K562 (cell line): ENCODE data around the gene AGRN. TPM values are rescaled to one million over a fixed set of nuclear protein-coding genes. Genes with fewer than 3 reads are reported as not detected.

Experiments
- CBX3 ChIP-seq, 2 experiments: IDR thresholded peaks; 1 replicate in 1 of 2; 2 replicates in 1 of 2; pipeline ENCODE4 v1.6.1; 2012; ENCODE audit warnings: inconsistent platforms in 2 of 2, low read length in 2 of 2, borderline replicate concordance in 1 of 2, control low read depth in 1 of 2
- CTCF ChIP-seq, 3 experiments: IDR thresholded peaks in 2 of 3; conservative IDR thresholded peaks in 1 of 3; 2 replicates each; pipeline ENCODE4 v1.5.1; 2011 to 2012; ENCODE audit warnings: low read length in 3 of 3, mild to moderate bottlenecking in 3 of 3, control low read depth in 2 of 3, improper control_type of control experiment in 1 of 3, inconsistent platforms in 1 of 3, low read depth in 1 of 3, mixed read lengths in 1 of 3, moderate library complexity in 1 of 3; ENCODE audit not compliant: insufficient read depth in 2 of 3
- ESRRA ChIP-seq: fragments of 450-650 bp; IDR thresholded peaks from 2 replicates; pipeline ENCODE4 v1.6.1; 2014; ENCODE audit warnings: low read depth, mild to moderate bottlenecking, moderate library complexity, borderline replicate concordance
- ETV1 ChIP-seq: fragments of 450-650 bp; conservative IDR thresholded peaks from 2 replicates; pipeline ENCODE4 v1.6.1; 2016; ENCODE audit warnings: missing genetic modification characterization, control low read depth, low read depth, missing compliant biosample characterization
- GMEB1 ChIP-seq: fragments of 250-450 bp; sonication (Bioruptor Pico); IDR thresholded peaks from 2 replicates; pipeline ENCODE4 v1.4.0; 2020; ENCODE audit warnings: mild to moderate bottlenecking
- HDAC3 ChIP-seq: fragments of 450-650 bp; IDR thresholded peaks from 2 replicates; pipeline ENCODE4 v1.6.1; 2018; ENCODE audit warnings: borderline replicate concordance, mild to moderate bottlenecking, moderate library complexity; ENCODE audit not compliant: partially characterized antibody
- SMARCC2 ChIP-seq: fragments of 450-650 bp; IDR thresholded peaks from 2 replicates; pipeline ENCODE4 v1.6.1; 2017; ENCODE audit warnings: antibody characterized with exemption, moderate library complexity, mild to moderate bottlenecking, low read depth
- ZBTB17 ChIP-seq: fragments of 450-650 bp; formaldehyde crosslinking; IDR thresholded peaks from 2 replicates; pipeline ENCODE4 v1.4.0; 2020; ENCODE audit warnings: mild to moderate bottlenecking
- ZNF764 ChIP-seq: fragments of 250-450 bp; sonication (Bioruptor Pico); IDR thresholded peaks from 2 replicates; pipeline ENCODE4 v1.4.0; 2020; ENCODE audit warnings: low read depth, mild to moderate bottlenecking, moderate library complexity
- polyA plus RNA-seq, 8 experiments: library from polyadenylated mRNA; depleted of rRNA in 4 of 8; stranded (reverse) in 5 of 8; unstranded in 3 of 8; fragments of >200 nt; fragmentation: Nextera tagmentation in 2 of 8; fragmentation: Illumina TruSeq in 1 of 8; extraction: Ambion mirVana in 2 of 8; extraction: Trizol in 1 of 8; gene quantifications; 2 replicates each; pipeline versions ENCODE4 v1.2.1 to v1.2.3, GENCODE V29; 2011 to 2014; ENCODE audit warnings: inconsistent platforms in 1 of 8, missing spikeins in 1 of 8
- total RNA-seq, 7 experiments: library from RNA; depleted of rRNA in 6 of 7; stranded (reverse); fragments of >200 nt in 6 of 7; fragmentation: Illumina TruSeq in 2 of 7; extraction: Trizol in 2 of 7; gene quantifications; 2 replicates each; pipeline versions ENCODE4 v1.2.1 to v1.2.3, GENCODE V29; 2011 to 2021; ENCODE audit warnings: low replicate concordance in 1 of 7
- TF ChIP-seq, protein P1 (sequence below), 2 experiments: fragments of 450-650 bp in 1 of 2; sonication (generic) in 1 of 2; formaldehyde crosslinking in 1 of 2; IDR thresholded peaks; 2 replicates each; pipeline versions ENCODE4 v1.7.1 to v1.9.0; 2016 to 2022; ENCODE audit warnings: inconsistent platforms in 1 of 2, mild to moderate bottlenecking in 1 of 2, missing genetic modification reagents in 1 of 2

Gene AGRN
- total and polyA plus RNA-seq, 9 of the 15 experiments (the other 6 are each of a cell fraction or from before 2014, with no cell fraction given) = 0.04 to 111 (median 18.1) TPM

GRCh38 chr1:1013105-1013921 lies 6.6 kb upstream of the AGRN start, which contains the start of gene ISG15 (continued):
- TF ChIP-seq GMEB1 (CRISPR knock-in tag) (peak; percentile 21; the same call in 1 of the 2 replicates), CBX3 (IDR thresholded peaks at IDR 0.05; ENCODE audit: borderline replicate concordance in 1 of 2, low read length in 2 of 2) (peak in 1 of 2 experiments; percentile 59; a peak in 1 of 3 replicates), CTCF (IDR thresholded peaks at IDR 0.05 in 2 of 3, conservative IDR thresholded peaks at IDR 0.05 in 1 of 3; ENCODE audit: insufficient read depth in 2 of 3, low read depth in 1 of 3, low read length in 3 of 3) (no peak), ZNF764 (no peak), ZBTB17 (CRISPR knock-in tag) (no peak), HDAC3 (no peak), ETV1 (tag) (peak; percentile 90), SMARCC2 (peak; percentile 56; the same call in 1 of the 2 replicates), ESRRA (0 out of 2 replicates have a peak, but pooled peaks have one; percentile 22)
- TF ChIP-seq, protein P1, sequence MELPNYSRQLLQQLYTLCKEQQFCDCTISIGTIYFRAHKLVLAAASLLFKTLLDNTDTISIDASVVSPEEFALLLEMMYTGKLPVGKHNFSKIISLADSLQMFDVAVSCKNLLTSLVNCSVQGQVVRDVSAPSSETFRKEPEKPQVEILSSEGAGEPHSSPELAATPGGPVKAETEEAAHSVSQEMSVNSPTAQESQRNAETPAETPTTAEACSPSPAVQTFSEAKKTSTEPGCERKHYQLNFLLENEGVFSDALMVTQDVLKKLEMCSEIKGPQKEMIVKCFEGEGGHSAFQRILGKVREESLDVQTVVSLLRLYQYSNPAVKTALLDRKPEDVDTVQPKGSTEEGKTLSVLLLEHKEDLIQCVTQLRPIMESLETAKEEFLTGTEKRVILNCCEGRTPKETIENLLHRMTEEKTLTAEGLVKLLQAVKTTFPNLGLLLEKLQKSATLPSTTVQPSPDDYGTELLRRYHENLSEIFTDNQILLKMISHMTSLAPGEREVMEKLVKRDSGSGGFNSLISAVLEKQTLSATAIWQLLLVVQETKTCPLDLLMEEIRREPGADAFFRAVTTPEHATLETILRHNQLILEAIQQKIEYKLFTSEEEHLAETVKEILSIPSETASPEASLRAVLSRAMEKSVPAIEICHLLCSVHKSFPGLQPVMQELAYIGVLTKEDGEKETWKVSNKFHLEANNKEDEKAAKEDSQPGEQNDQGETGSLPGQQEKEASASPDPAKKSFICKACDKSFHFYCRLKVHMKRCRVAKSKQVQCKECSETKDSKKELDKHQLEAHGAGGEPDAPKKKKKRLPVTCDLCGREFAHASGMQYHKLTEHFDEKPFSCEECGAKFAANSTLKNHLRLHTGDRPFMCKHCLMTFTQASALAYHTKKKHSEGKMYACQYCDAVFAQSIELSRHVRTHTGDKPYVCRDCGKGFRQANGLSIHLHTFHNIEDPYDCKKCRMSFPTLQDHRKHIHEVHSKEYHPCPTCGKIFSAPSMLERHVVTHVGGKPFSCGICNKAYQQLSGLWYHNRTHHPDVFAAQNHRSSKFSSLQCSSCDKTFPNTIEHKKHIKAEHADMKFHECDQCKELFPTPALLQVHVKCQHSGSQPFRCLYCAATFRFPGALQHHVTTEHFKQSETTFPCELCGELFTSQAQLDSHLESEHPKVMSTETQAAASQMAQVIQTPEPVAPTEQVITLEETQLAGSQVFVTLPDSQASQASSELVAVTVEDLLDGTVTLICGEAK (IDR thresholded peaks at IDR 0.05) = peak; percentile 84
- TF ChIP-seq, protein P1 (CRISPR knock-in tag; IDR thresholded peaks at IDR 0.05) = no peak
